Measurements from ENCODE around the gene RTCB.

RTCB gene

DNA sequence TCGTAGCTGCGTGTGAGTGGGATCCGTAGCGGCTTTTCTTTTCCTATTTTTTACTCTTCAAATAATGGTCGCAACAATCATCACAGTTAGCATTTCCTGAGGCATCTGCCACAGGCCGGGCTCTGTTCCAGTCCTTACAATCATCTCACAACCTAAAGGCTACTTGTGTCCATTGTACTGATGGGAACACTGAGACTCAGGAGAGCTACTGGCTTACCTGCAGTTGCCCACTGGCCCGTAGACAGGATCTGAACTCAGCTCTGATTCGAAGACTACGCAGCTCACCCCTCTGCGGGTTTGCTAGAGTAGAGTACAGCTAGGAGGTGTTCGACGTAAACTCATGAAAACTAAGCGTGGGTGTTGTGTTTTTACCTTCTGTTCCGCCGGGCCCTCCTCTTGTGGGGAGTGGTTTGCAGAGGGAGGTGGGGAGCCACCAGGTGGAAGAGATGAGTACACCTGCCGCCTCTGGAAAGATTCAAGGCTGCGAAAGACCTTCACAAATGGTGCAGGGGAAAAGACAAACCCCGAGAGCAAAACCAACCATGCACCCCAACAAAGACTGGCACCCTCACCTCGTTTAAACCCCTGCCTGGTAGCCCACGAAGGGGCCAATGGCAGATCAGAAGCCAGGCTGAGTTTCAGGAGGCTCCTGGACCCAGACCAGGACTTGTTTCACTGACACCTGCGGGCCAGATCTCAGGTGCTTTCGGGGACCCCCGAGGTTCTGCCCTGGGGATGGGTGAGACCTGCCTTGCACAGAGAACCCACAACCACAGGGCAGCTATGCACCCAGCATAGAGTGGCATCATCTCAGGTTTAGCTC lies 72.6 kb downstream of the RTCB start:
- no peak for DNase-seq (ENCODE audit: low read depth)

- DNase-seq (ENCODE audit: low read depth) = no peak
Observed at GRCh38 chr22:32338757-32339156, 73.3 kb downstream of the RTCB start.
